Adipose tissue (tissue), 3 donors: ENCODE measurements around the gene COL4A4. TPM values are rescaled to one million over a fixed set of nuclear protein-coding genes. Genes with fewer than 3 reads are reported as not detected.

Experiments used
- H3K27ac ChIP-seq: one replicate; pipeline ENCODE4 v1.5.1; 2013; ENCODE audit warnings: low read depth, low read length
- WGBS, 3 donors: extraction: QIAGEN DNeasy Blood & Tissue Kit; methylation state at CpG; one replicate each; pipeline ENCODE4 v1.1.7; 2013; 5-methylcytosine and 5-hydroxymethylcytosine counted together
- polyA plus RNA-seq, 3 donors: library from polyadenylated mRNA; stranded (reverse); fragments of 200-250 nt; gene quantifications; one replicate each; pipeline ENCODE4 v1.2.3, GENCODE V29; 2013
- donor health status: healthy with polysubstance abuse.
- donor health status: Bipolar disorder and iron deficiency.
- donor health status: healthy.

The COL4A4 gene
- polyA plus RNA-seq, 3 donors = 0.18 to 1.6 (median 0.67) TPM

- H3K27ac ChIP-seq = no peak overlapping the region
- 80 to 91% (median 86%) methylated on average over 6 of the region's 6 CpGs for WGBS, 3 donors
These were observed 192.9 kb downstream of the COL4A4 start for GRCh38 chr2:226971084-226971483.

GRCh38 chr2:226970362-226970761 is 193.6 kb downstream of the COL4A4 start:
- H3K27ac ChIP-seq = no peak overlapping the region
- 66 to 87% (median 78%) methylated on average over 3 of the region's 3 CpGs for WGBS, 3 donors

- WGBS, 3 donors = 61 to 81% (median 72%) methylated on average over 6 of the region's 6 CpGs
- H3K27ac ChIP-seq = no peak overlapping the region
These were observed 194.5 kb downstream of the COL4A4 start for GRCh38 chr2:226969417-226970080.

- H3K27ac ChIP-seq = no peak overlapping the region
- WGBS, 3 donors = 92 to 100% (median 100%) methylated on average over 1 of the region's 1 CpG
These were observed 198.6 kb downstream of the COL4A4 start for GRCh38 chr2:226965376-226965775.

GRCh38 chr2:226963528-226963927 is 200.5 kb downstream of the COL4A4 start:
- H3K27ac ChIP-seq = no peak overlapping the region
- WGBS, 3 donors = 33 to 64% (median 57%) methylated on average over 1 of the region's 1 CpG

- WGBS, 3 donors = 85 to 95% (median 91%) methylated on average over 3 of the region's 3 CpGs
- no peak overlapping the region for H3K27ac ChIP-seq
These were observed 201.7 kb downstream of the COL4A4 start for GRCh38 chr2:226962176-226962773.

- WGBS, 3 donors = 91 to 94% (median 93%) methylated on average over 1 of the region's 1 CpG
- no peak overlapping the region for H3K27ac ChIP-seq
These were observed 204.6 kb downstream of the COL4A4 start for GRCh38 chr2:226959418-226959817.

- no peak overlapping the region for H3K27ac ChIP-seq
- 21 to 59% (median 50%) methylated on average over 1 of the region's 1 CpG for WGBS, 3 donors
These were observed 207.3 kb downstream of the COL4A4 start for GRCh38 chr2:226956659-226957058.

GRCh38 chr2:226953826-226954225 is 210.2 kb downstream of the COL4A4 start:
- H3K27ac ChIP-seq = no peak overlapping the region
- 90 to 94% (median 92%) methylated on average over 6 of the region's 6 CpGs for WGBS, 3 donors

- H3K27ac ChIP-seq = no peak overlapping the region
- 73 to 93% (median 80%) methylated on average over 3 of the region's 3 CpGs for whole genome bisulfite sequencing, 3 donors
These were observed 210.8 kb downstream of the COL4A4 start for GRCh38 chr2:226953206-226953605.

Other genes starting within 250 kb of the COL4A4 start
- under 1 TPM; 0.24 to 0.78 (median 0.56) TPM for gene COL4A3, start 419 bp upstream of the COL4A4 start, polyA plus RNA-seq
- 10 to 100 TPM; 45.3 to 74.9 (median 54.9) TPM for gene MFF, start 161.0 kb upstream of the COL4A4 start, polyA plus RNA-seq
- under 1 TPM; 0.05 to 0.22 (median 0.12) TPM for gene TM4SF20, start 215.1 kb upstream of the COL4A4 start, polyA plus RNA-seq
- not detected for gene SCYGR1, start 223.7 kb upstream of the COL4A4 start, polyA plus RNA-seq